OCI-LY1 (cell line): ENCODE data around the gene C5orf22.

Experiments used
- CTCF ChIP-seq: fragments of 200-600 bp; sonication (generic), shearing (Covaris generic); IDR thresholded peaks from 2 replicates; pipeline ENCODE4 v1.5.1; 2017; ENCODE audit warnings: mild to moderate bottlenecking, antibody characterized with exemption, low read length, moderate library complexity, mixed read lengths
- EZH2 ChIP-seq: fragments of 200-600 bp; sonication (generic), shearing (Covaris generic); IDR thresholded peaks from 2 replicates; pipeline ENCODE4 v1.8.0; 2017; ENCODE audit warnings: borderline replicate concordance, mixed run types, mild to moderate bottlenecking, antibody characterized with exemption, low read length, moderate library complexity, mixed read lengths

DNA sequence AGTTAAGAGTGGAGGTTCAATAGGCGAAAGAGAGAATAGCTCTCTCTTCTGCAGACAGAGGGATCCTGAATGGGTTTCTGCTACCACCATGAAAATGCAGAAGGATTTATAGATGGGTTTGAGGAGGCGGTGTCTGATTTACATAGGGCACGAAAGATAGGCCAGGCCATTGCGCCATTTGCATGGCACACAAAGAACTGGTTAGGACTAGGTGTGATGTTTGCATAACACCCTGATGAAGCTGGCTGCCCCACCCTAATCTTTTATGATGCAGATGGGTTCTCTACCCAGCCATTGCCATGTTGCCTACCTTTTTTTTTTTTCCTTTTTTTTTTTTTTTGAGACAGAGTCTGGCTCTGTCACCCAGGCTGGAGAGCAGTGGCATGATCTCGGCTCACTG lies 55.4 kb downstream of the C5orf22 start:
- TF ChIP-seq EZH2 (no peak), CTCF (no peak)
